Neural progenitor cell (in vitro differentiated cells): Measurements from ENCODE around the gene CD80. TPM values are rescaled to one million over a fixed set of nuclear protein-coding genes. Genes with fewer than 3 reads are reported as not detected.
"Not testable (repeated sequence)": the region's sequence is repeated elsewhere in the genome, so short reads cannot be mapped to it uniquely, and the experiment has no call there.

Experiments used
- DNase-seq: peaks from one replicate; pipeline ENCODE4 v3.0.0-alpha.2; 2016; ENCODE audit warnings: low spot score
- H2AFZ ChIP-seq: fragments of 200-600 bp; sonication (generic); replicated peaks from 2 replicates; pipeline ENCODE4 v1.6.1; 2016; ENCODE audit warnings: antibody characterized with exemption
- H3F3A ChIP-seq: fragments of 200-600 bp; sonication (generic); 2 replicates; pipeline ENCODE4 v1.6.1; 2016; ENCODE audit warnings: antibody characterized with exemption, low read depth
- H3K27ac ChIP-seq: fragments of 200-600 bp; sonication (generic); 2 replicates; pipeline ENCODE4 v1.5.1; 2016; ENCODE audit warnings: mild to moderate bottlenecking
- H3K27me3 ChIP-seq: fragments of 200-600 bp; sonication (generic); 2 replicates; pipeline ENCODE4 v1.6.1; 2016; ENCODE audit warnings: mild to moderate bottlenecking, moderate library complexity
- H3K36me3 ChIP-seq: fragments of 200-600 bp; sonication (generic); 2 replicates; pipeline ENCODE4 v1.5.1; 2016
- H3K4me1 ChIP-seq: fragments of 200-600 bp; sonication (generic); 2 replicates; pipeline ENCODE4 v1.6.1; 2016; ENCODE audit warnings: mixed run types
- H3K4me2 ChIP-seq: fragments of 200-600 bp; sonication (generic); 2 replicates; pipeline ENCODE4 v1.6.1; 2016
- H3K4me3 ChIP-seq: fragments of 200-600 bp; sonication (generic); 2 replicates; pipeline ENCODE4 v1.5.1; 2016
- H3K79me2 ChIP-seq: fragments of 200-600 bp; sonication (generic); 2 replicates; pipeline ENCODE4 v1.6.1; 2016; ENCODE audit warnings: low read depth
- H3K9ac ChIP-seq: fragments of 200-600 bp; sonication (generic); 2 replicates; pipeline ENCODE4 v1.6.1; 2016
- H3K9me3 ChIP-seq: fragments of 200-600 bp; sonication (generic); 2 replicates; pipeline ENCODE4 v1.5.1; 2016; ENCODE audit warnings: low read depth
- H4K20me1 ChIP-seq: fragments of 200-600 bp; sonication (generic); 2 replicates; pipeline ENCODE4 v1.6.1; 2016; ENCODE audit warnings: low read depth
- H3K27ac Mint-ChIP-seq: 3 replicates; pipeline ENCODE4 v1.8.0; 2021; ENCODE audit warnings: mixed read lengths
- H3K27me3 Mint-ChIP-seq: 2 replicates; pipeline ENCODE4 v1.8.0; 2022; ENCODE audit warnings: low read depth, mild to moderate bottlenecking, inconsistent platforms, moderate library complexity, mixed read lengths; ENCODE audit not compliant: insufficient read depth
- H3K36me3 Mint-ChIP-seq: 3 replicates; pipeline ENCODE4 v1.8.0; 2021; ENCODE audit warnings: mixed read lengths
- H3K4me1 Mint-ChIP-seq: 3 replicates; pipeline ENCODE4 v1.8.0; 2021; ENCODE audit warnings: mixed read lengths
- H3K4me3 Mint-ChIP-seq: 3 replicates; pipeline ENCODE4 v1.8.0; 2021; ENCODE audit warnings: mild to moderate bottlenecking, moderate library complexity, mixed read lengths
- H3K9me3 Mint-ChIP-seq: 3 replicates; pipeline ENCODE4 v1.8.0; 2020; ENCODE audit warnings: mixed read lengths
- CTCF ChIP-seq: fragments of 200-600 bp; sonication (generic); IDR thresholded peaks from 2 replicates; pipeline ENCODE4 v1.5.1; 2017; ENCODE audit warnings: antibody characterized with exemption, mild to moderate bottlenecking
- EZH2 ChIP-seq: fragments of 200-600 bp; sonication (generic); IDR thresholded peaks from 2 replicates; pipeline ENCODE4 v1.6.1; 2017; ENCODE audit warnings: antibody characterized with exemption, mild to moderate bottlenecking, moderate library complexity
- EZH2phosphoT487 ChIP-seq: fragments of 200-600 bp; sonication (generic); IDR thresholded peaks from 2 replicates; pipeline ENCODE4 v1.6.1; 2017; ENCODE audit warnings: antibody characterized with exemption
- total RNA-seq: library from RNA; depleted of rRNA; stranded (reverse); fragments of >200 nt; gene quantifications from 2 replicates; pipeline ENCODE4 v1.2.3, GENCODE V29; 2015; ENCODE audit warnings: low replicate concordance

CD80 gene
- total RNA-seq, 1 donor from 2014 or later = 0.30 TPM

- H2AFZ ChIP-seq = no peak overlapping the region
- H3K27ac ChIP-seq = no peak overlapping the region
- no peaks in the 10 kb centered on the region for H3K79me2 ChIP-seq
- no peak overlapping the region for H3K4me3 Mint-ChIP-seq
- H3K4me1 ChIP-seq = peaks cover 3% of the 10 kb centered on the region
- H3K27me3 Mint-ChIP-seq = peaks cover 4% of the 10 kb centered on the region
- H3K27ac Mint-ChIP-seq = no peak overlapping the region
- no peaks in the 10 kb centered on the region for H3K36me3 Mint-ChIP-seq
- peaks cover 2% of the 10 kb centered on the region for H3K9me3 Mint-ChIP-seq
- H3K36me3 ChIP-seq = no peaks in the 10 kb centered on the region
- TF ChIP-seq CTCF = no peak
- TF ChIP-seq EZH2phosphoT487 = no peak
- no peak for TF ChIP-seq EZH2
- no peak overlapping the region for H3K4me3 ChIP-seq
- no peaks in the 10 kb centered on the region for H4K20me1 ChIP-seq
- H3K27me3 ChIP-seq = no peaks in the 10 kb centered on the region
- H3K4me1 Mint-ChIP-seq = peaks cover 5% of the 10 kb centered on the region
- no peaks in the 10 kb centered on the region for H3F3A ChIP-seq
- no peak for DNase-seq
- no peak overlapping the region for H3K9ac ChIP-seq
- H3K4me2 ChIP-seq = no peak overlapping the region
- H3K9me3 ChIP-seq = no peaks in the 10 kb centered on the region
Measured at GRCh38 chr3:119595639-119596334, 36.4 kb upstream of the CD80 start.

DNA sequence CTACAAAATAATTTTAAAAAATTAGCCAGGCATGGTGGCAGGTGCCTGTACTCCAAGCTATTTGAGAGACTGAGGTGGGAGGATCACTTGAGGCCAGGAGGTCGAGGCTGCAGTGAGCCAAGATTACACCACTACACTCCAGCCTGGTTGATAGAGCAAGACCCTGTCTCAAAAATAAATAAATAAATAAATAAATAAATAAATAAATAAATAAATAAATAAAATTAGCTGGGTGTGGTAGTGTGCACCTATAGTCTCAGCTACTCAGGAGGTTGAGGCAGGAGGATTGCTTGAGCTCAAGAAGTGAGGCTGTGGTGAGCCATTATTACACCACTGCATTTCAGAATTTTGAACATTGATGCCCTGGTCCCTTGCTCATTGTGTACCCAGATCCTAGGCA lies 35.5 kb upstream of the CD80 start:
- not testable (repeated sequence) for H3K27me3 ChIP-seq, H3K4me1 ChIP-seq, H2AFZ ChIP-seq, DNase-seq, H3K36me3 ChIP-seq, H3K36me3 Mint-ChIP-seq, H3K4me1 Mint-ChIP-seq, H3K4me3 ChIP-seq, H4K20me1 ChIP-seq, H3K9me3 Mint-ChIP-seq, H3K4me3 Mint-ChIP-seq, H3K79me2 ChIP-seq, H3K27ac Mint-ChIP-seq, H3K4me2 ChIP-seq, H3F3A ChIP-seq, H3K27ac ChIP-seq, H3K9me3 ChIP-seq, H3K9ac ChIP-seq, H3K27me3 Mint-ChIP-seq

- Histone ChIP-seq H2AFZ (no peak overlapping the region), H3K27me3 (no peaks in the 10 kb centered on the region), H3K4me2 (no peak overlapping the region), H4K20me1 (no peaks in the 10 kb centered on the region), H3K4me3 (no peak overlapping the region), H3K27ac (no peak overlapping the region), H3K9ac (no peak overlapping the region), H3K9me3 (no peaks in the 10 kb centered on the region), H3K36me3 (no peaks in the 10 kb centered on the region), H3K4me1 (peaks cover 11% of the 10 kb centered on the region), H3F3A (peaks cover 15% of the 10 kb centered on the region), H3K79me2 (no peaks in the 10 kb centered on the region)
- Mint-ChIP-seq H3K4me1 (peaks cover 7% of the 10 kb centered on the region), H3K27me3 (peaks cover 6% of the 10 kb centered on the region), H3K36me3 (no peaks in the 10 kb centered on the region), H3K9me3 (peaks cover 7% of the 10 kb centered on the region), H3K27ac (no peak overlapping the region), H3K4me3 (no peak overlapping the region)
- TF ChIP-seq EZH2 (no peak), EZH2phosphoT487 (no peak), CTCF (no peak)
- DNase-seq = no peak
Measured at GRCh38 chr3:119594066-119594465, 34.7 kb upstream of the CD80 start.

DNA sequence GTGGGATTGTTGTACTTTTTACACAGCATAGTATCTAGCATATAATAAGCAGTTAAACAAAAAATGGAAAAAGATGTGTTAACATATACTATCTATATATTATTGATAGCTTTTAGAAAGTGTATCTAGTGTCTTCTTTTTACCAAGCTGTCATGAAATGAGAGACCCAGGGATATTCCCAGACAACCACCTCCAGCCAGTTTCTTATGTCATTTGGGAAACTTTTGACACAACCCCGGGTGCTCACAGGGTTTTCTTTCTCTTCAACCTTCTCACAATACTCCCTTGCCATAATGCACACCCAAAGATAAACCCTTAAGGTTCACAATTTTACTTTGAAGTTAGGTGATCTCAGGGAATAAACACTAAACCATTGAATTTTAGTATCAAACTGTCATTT lies 33.4 kb upstream of the CD80 start:
- peaks cover 18% of the 10 kb centered on the region for H3F3A ChIP-seq
- no peak for DNase-seq
- H3K9ac ChIP-seq = no peak overlapping the region
- H3K79me2 ChIP-seq = no peaks in the 10 kb centered on the region
- no peaks in the 10 kb centered on the region for H3K36me3 ChIP-seq
- H3K4me2 ChIP-seq = no peak overlapping the region
- H3K27ac ChIP-seq = no peak overlapping the region
- H3K27me3 ChIP-seq = no peaks in the 10 kb centered on the region
- H3K4me1 Mint-ChIP-seq = peaks cover 7% of the 10 kb centered on the region
- no peak overlapping the region for H3K4me3 ChIP-seq
- no peak overlapping the region for H3K4me3 Mint-ChIP-seq
- no peaks in the 10 kb centered on the region for H4K20me1 ChIP-seq
- H3K27ac Mint-ChIP-seq = no peak overlapping the region
- peaks cover 7% of the 10 kb centered on the region for H3K9me3 Mint-ChIP-seq
- peaks cover 16% of the 10 kb centered on the region for H3K4me1 ChIP-seq
- no peak for TF ChIP-seq EZH2
- TF ChIP-seq EZH2phosphoT487 = no peak
- TF ChIP-seq CTCF = no peak
- H2AFZ ChIP-seq = no peak overlapping the region
- no peaks in the 10 kb centered on the region for H3K36me3 Mint-ChIP-seq
- peaks cover 8% of the 10 kb centered on the region for H3K27me3 Mint-ChIP-seq
- no peaks in the 10 kb centered on the region for H3K9me3 ChIP-seq
